GM12878 (cell line): Measurements from ENCODE around the gene CUL4A. TPM values are rescaled to one million over a fixed set of nuclear protein-coding genes. Genes with fewer than 3 reads are reported as not detected.
A peak's percentile ranks its signal among the peaks of the same experiment; 100 is the strongest.

ENCODE experiments used
- BCL11A ChIP-seq: IDR thresholded peaks from 2 replicates; pipeline ENCODE4 v1.6.1; 2011; ENCODE audit warnings: low read depth, low read length
- BRCA1 ChIP-seq: IDR thresholded peaks from 2 replicates; pipeline ENCODE4 v1.6.1; 2011; ENCODE audit warnings: low read depth, low read length, improper control_type of control experiment
- CHD2 ChIP-seq: IDR thresholded peaks from 2 replicates; pipeline ENCODE4 v1.6.1; 2011; ENCODE audit warnings: low read depth, low read length, improper control_type of control experiment, borderline replicate concordance
- CREB1 ChIP-seq: IDR thresholded peaks from 2 replicates; pipeline ENCODE4 v1.6.1; 2012; ENCODE audit warnings: low read depth, mild to moderate bottlenecking, inconsistent platforms
- CREM ChIP-seq: IDR thresholded peaks from 2 replicates; pipeline ENCODE4 v1.6.1; 2014; ENCODE audit warnings: antibody characterized with exemption, low read depth
- DPF2 ChIP-seq: fragments of 450-650 bp; IDR thresholded peaks from 2 replicates; pipeline ENCODE4 v1.6.1; 2017; ENCODE audit warnings: mild to moderate bottlenecking
- EED ChIP-seq: sonication (generic); IDR thresholded peaks from 2 replicates; pipeline ENCODE4 v1.6.1; 2016; ENCODE audit warnings: antibody characterized with exemption, low read depth
- FOXM1 ChIP-seq: IDR thresholded peaks from 2 replicates; pipeline ENCODE4 v1.6.1; 2012; ENCODE audit warnings: low read depth, mild to moderate bottlenecking, inconsistent platforms, low read length, moderate library complexity
- KLF5 ChIP-seq: fragments of 450-650 bp; IDR thresholded peaks from 2 replicates; pipeline ENCODE4 v1.6.1; 2014; ENCODE audit warnings: mild to moderate bottlenecking; ENCODE audit not compliant: partially characterized antibody
- MTA3 ChIP-seq: IDR thresholded peaks from 2 replicates; pipeline ENCODE4 v1.6.1; 2012; ENCODE audit warnings: low read length, inconsistent platforms, borderline replicate concordance
- NR2C1 ChIP-seq: fragments of 450-650 bp; IDR thresholded peaks from 2 replicates; pipeline ENCODE4 v1.6.1; 2017; ENCODE audit warnings: antibody characterized with exemption, mild to moderate bottlenecking, moderate library complexity
- POLR2A ChIP-seq: IDR thresholded peaks from 2 replicates; pipeline ENCODE4 v1.6.1; 2011; ENCODE audit warnings: low read depth, mild to moderate bottlenecking, low read length
- STAT3 ChIP-seq: IDR thresholded peaks from 2 replicates; pipeline ENCODE4 v1.6.1; 2011; ENCODE audit warnings: low read depth, low read length, improper control_type of control experiment
- TCF7 ChIP-seq: IDR thresholded peaks from 2 replicates; pipeline ENCODE4 v1.6.1; 2014; ENCODE audit warnings: antibody characterized with exemption, borderline replicate concordance
- ZBED1 ChIP-seq: IDR thresholded peaks from 2 replicates; pipeline ENCODE4 v1.6.1; 2016; ENCODE audit warnings: borderline replicate concordance
- polyA plus RNA-seq, 11 experiments: library from polyadenylated mRNA; depleted of rRNA in 4 of 11; unstranded in 6 of 11; stranded (reverse) in 5 of 11; fragments of >200 nt; fragmentation: Nextera tagmentation in 4 of 11; fragmentation: Illumina TruSeq in 1 of 11; extraction: Ambion mirVana in 4 of 11; extraction: Trizol in 1 of 11; gene quantifications; 1 replicate in 1 of 11; 2 replicates in 10 of 11; pipeline versions ENCODE4 v1.2.1 to v1.2.3, GENCODE V29; 2011 to 2016; ENCODE audit warnings: inconsistent platforms in 2 of 11, missing spikeins in 2 of 11, low read depth in 1 of 11
- total RNA-seq, 4 experiments: library from RNA; depleted of rRNA in 3 of 4; stranded (reverse); fragments of >200 nt in 3 of 4; fragmentation: Illumina TruSeq in 1 of 4; extraction: Trizol in 1 of 4; gene quantifications; 2 replicates each; pipeline versions ENCODE4 v1.2.1 to v1.2.3, GENCODE V29; 2013 to 2021
- TF ChIP-seq, protein P1 (sequence below): IDR thresholded peaks from 2 replicates; pipeline ENCODE4 v1.6.1; 2012; ENCODE audit warnings: low read depth, low read length, improper control_type of control experiment
- TF ChIP-seq, protein P2 (sequence below): fragments of 450-650 bp; IDR thresholded peaks from 2 replicates; pipeline ENCODE4 v1.6.1; 2016; ENCODE audit warnings: mild to moderate bottlenecking
- TF ChIP-seq, protein P3 (sequence below): fragments of 450-650 bp; IDR thresholded peaks from 2 replicates; pipeline ENCODE4 v1.6.1; 2017; ENCODE audit warnings: borderline replicate concordance
- TF ChIP-seq, protein P4 (sequence below): fragments of 450-650 bp; IDR thresholded peaks from 2 replicates; pipeline ENCODE4 v1.6.1; 2017; ENCODE audit warnings: low read depth, mild to moderate bottlenecking, moderate library complexity
- TF ChIP-seq, protein P5 (sequence below): fragments of 450-650 bp; formaldehyde crosslinking; IDR thresholded peaks from 2 replicates; pipeline ENCODE4 v1.4.0; 2020; ENCODE audit warnings: mild to moderate bottlenecking, moderate library complexity

Gene CUL4A
- total and polyA plus RNA-seq, 10 of the 15 experiments (the other 5 are each of a cell fraction or from before 2014, with no cell fraction given) = 19.7 to 74.3 (median 55.6) TPM

DNA sequence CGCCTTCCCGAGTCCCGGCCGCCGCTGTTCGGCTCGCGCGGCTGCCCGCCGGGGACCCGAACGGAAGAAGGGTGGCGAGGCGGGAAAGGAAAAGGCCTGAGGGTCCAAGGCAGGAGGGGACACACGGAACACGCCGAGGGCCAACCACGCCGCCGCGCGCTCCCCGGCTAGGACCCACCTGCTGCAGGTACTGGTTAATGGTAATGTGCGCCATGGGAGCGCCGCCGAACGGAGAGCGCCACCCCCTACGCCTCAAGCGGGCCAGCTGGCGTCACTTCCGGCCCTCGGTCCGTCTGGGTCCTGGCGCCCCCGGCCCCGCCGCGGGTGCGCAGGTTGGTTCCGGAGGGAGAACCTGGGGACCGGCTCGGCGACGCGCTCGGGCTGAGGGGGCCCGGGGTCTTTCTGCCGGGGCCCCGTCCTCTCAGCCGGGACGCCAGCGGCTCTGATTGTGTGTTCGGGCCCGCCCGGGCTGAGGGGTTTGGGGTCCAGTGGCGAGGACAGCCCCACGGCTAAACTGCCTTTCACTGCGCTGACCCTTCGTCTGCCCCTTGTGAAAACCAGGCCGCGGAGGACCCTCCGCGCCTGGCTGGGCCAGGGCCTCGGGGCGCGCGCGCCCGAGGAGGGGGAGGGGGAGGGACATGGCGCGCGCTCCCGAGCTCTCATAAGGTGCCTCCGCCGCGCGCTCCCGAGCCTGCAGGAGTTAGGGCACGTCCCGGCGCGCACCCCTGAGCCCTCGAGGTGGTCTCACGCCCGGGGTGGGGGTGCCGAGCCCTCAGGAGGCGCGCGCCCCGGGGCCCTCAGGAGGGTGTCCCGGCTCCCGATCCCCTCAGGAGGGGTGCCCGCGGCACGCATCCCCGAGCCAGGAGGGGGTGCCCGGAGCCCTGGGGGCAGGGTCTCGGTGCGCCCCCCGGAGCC is 735 bp upstream of the CUL4A start, which contains the start of gene PCID2 (continued):
- TF ChIP-seq, protein P1, sequence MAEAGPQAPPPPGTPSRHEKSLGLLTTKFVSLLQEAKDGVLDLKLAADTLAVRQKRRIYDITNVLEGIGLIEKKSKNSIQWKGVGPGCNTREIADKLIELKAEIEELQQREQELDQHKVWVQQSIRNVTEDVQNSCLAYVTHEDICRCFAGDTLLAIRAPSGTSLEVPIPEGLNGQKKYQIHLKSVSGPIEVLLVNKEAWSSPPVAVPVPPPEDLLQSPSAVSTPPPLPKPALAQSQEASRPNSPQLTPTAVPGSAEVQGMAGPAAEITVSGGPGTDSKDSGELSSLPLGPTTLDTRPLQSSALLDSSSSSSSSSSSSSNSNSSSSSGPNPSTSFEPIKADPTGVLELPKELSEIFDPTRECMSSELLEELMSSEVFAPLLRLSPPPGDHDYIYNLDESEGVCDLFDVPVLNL = no peak
- TF ChIP-seq, protein P2, sequence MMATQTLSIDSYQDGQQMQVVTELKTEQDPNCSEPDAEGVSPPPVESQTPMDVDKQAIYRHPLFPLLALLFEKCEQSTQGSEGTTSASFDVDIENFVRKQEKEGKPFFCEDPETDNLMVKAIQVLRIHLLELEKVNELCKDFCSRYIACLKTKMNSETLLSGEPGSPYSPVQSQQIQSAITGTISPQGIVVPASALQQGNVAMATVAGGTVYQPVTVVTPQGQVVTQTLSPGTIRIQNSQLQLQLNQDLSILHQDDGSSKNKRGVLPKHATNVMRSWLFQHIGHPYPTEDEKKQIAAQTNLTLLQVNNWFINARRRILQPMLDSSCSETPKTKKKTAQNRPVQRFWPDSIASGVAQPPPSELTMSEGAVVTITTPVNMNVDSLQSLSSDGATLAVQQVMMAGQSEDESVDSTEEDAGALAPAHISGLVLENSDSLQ = 0 out of 2 replicates have a peak, but pooled peaks have one; percentile 50
- TF ChIP-seq, protein P3, sequence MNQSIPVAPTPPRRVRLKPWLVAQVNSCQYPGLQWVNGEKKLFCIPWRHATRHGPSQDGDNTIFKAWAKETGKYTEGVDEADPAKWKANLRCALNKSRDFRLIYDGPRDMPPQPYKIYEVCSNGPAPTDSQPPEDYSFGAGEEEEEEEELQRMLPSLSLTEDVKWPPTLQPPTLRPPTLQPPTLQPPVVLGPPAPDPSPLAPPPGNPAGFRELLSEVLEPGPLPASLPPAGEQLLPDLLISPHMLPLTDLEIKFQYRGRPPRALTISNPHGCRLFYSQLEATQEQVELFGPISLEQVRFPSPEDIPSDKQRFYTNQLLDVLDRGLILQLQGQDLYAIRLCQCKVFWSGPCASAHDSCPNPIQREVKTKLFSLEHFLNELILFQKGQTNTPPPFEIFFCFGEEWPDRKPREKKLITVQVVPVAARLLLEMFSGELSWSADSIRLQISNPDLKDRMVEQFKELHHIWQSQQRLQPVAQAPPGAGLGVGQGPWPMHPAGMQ = no peak
- TF ChIP-seq STAT3 = no peak
- peak; percentile 89 for TF ChIP-seq POLR2A
- peak; percentile 84 for TF ChIP-seq NR2C1
- no peak for TF ChIP-seq BCL11A
- no peak for TF ChIP-seq FOXM1
- peak; percentile 64 for TF ChIP-seq KLF5
- TF ChIP-seq, protein P4, sequence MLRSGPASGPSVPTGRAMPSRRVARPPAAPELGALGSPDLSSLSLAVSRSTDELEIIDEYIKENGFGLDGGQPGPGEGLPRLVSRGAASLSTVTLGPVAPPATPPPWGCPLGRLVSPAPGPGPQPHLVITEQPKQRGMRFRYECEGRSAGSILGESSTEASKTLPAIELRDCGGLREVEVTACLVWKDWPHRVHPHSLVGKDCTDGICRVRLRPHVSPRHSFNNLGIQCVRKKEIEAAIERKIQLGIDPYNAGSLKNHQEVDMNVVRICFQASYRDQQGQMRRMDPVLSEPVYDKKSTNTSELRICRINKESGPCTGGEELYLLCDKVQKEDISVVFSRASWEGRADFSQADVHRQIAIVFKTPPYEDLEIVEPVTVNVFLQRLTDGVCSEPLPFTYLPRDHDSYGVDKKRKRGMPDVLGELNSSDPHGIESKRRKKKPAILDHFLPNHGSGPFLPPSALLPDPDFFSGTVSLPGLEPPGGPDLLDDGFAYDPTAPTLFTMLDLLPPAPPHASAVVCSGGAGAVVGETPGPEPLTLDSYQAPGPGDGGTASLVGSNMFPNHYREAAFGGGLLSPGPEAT = peak; percentile 87
- TF ChIP-seq CREM = peak; percentile 98
- peak; percentile 73; the same call in 1 of the 2 replicates for TF ChIP-seq ZBED1
- TF ChIP-seq TCF7 = no peak
- TF ChIP-seq EED = no peak; the same call in 1 of the 2 replicates
- TF ChIP-seq DPF2 = peak; percentile 73; the same call in 1 of the 2 replicates
- no peak for TF ChIP-seq MTA3
- TF ChIP-seq BRCA1 = no peak
- TF ChIP-seq CREB1 = peak; percentile 96
- peak; percentile 83 for TF ChIP-seq CHD2
- TF ChIP-seq, protein P5, sequence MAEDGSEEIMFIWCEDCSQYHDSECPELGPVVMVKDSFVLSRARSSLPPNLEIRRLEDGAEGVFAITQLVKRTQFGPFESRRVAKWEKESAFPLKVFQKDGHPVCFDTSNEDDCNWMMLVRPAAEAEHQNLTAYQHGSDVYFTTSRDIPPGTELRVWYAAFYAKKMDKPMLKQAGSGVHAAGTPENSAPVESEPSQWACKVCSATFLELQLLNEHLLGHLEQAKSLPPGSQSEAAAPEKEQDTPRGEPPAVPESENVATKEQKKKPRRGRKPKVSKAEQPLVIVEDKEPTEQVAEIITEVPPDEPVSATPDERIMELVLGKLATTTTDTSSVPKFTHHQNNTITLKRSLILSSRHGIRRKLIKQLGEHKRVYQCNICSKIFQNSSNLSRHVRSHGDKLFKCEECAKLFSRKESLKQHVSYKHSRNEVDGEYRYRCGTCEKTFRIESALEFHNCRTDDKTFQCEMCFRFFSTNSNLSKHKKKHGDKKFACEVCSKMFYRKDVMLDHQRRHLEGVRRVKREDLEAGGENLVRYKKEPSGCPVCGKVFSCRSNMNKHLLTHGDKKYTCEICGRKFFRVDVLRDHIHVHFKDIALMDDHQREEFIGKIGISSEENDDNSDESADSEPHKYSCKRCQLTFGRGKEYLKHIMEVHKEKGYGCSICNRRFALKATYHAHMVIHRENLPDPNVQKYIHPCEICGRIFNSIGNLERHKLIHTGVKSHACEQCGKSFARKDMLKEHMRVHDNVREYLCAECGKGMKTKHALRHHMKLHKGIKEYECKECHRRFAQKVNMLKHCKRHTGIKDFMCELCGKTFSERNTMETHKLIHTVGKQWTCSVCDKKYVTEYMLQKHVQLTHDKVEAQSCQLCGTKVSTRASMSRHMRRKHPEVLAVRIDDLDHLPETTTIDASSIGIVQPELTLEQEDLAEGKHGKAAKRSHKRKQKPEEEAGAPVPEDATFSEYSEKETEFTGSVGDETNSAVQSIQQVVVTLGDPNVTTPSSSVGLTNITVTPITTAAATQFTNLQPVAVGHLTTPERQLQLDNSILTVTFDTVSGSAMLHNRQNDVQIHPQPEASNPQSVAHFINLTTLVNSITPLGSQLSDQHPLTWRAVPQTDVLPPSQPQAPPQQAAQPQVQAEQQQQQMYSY (CRISPR knock-in tag) = no peak
